ENCODE measurements around the gene ARF1.

DNA sequence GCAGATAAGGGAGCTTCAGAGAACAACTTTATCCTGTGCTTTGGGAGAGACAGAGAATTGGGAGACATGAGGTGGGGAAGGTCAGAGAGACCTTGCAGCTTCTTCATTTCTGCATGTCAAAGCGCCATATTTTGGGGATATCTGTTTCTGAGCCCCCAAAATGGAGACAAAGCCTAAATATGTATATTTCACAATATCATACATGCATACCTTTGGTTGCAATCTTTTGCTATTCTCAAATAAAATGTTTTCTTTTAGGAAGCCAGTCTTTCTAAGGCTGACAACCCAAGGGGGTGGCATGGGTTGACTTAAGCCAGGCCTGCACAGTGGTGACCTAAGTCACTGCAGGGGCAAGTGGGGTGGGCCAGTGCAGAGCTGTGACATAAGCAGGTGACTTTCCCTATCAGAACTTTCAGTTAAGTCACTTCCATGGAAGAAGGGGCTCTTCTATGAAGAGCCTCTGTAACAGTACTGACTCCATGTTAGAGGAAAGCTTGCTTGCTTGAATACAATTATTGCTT lies 40.5 kb downstream of the ARF1 start:
- TF ChIP-seq, protein P1, sequence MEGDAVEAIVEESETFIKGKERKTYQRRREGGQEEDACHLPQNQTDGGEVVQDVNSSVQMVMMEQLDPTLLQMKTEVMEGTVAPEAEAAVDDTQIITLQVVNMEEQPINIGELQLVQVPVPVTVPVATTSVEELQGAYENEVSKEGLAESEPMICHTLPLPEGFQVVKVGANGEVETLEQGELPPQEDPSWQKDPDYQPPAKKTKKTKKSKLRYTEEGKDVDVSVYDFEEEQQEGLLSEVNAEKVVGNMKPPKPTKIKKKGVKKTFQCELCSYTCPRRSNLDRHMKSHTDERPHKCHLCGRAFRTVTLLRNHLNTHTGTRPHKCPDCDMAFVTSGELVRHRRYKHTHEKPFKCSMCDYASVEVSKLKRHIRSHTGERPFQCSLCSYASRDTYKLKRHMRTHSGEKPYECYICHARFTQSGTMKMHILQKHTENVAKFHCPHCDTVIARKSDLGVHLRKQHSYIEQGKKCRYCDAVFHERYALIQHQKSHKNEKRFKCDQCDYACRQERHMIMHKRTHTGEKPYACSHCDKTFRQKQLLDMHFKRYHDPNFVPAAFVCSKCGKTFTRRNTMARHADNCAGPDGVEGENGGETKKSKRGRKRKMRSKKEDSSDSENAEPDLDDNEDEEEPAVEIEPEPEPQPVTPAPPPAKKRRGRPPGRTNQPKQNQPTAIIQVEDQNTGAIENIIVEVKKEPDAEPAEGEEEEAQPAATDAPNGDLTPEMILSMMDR (IDR thresholded peaks at IDR 0.05; ENCODE audit: control extremely low read depth in 1 of 3, insufficient read depth in 1 of 3, low read depth in 1 of 3, low read length in 3 of 3): no peak
- TF ChIP-seq EP300 (IDR thresholded peaks at IDR 0.05; ENCODE audit: borderline replicate concordance in 1 of 2, low read depth in 2 of 2, low read length in 2 of 2) (no peak), POLR2AphosphoS5 (IDR thresholded peaks at IDR 0.05; ENCODE audit: low read depth, low read length) (no peak)
